WI38 (cell line): ENCODE measurements around the gene USP53.

Source experiments
- H3K4me3 ChIP-seq: 2 replicates; pipeline ENCODE4 v1.5.1; 2011; ENCODE audit warnings: low read depth, mild to moderate bottlenecking, control low read depth, low read length
- CTCF ChIP-seq: IDR thresholded peaks from 2 replicates; pipeline ENCODE4 v1.5.1; 2012; ENCODE audit warnings: low read depth, mild to moderate bottlenecking, control low read depth, low read length

USP53 gene

GRCh38 chr4:119300101-119300978, 87.8 kb downstream of the USP53 start:
- TF ChIP-seq CTCF, result no peak
- H3K4me3 ChIP-seq, result peak overlapping the region; percentile 85

- H3K4me3 ChIP-seq, result no peak overlapping the region
Observed at GRCh38 chr4:119302073-119302832, 89.7 kb downstream of the USP53 start.

DNA sequence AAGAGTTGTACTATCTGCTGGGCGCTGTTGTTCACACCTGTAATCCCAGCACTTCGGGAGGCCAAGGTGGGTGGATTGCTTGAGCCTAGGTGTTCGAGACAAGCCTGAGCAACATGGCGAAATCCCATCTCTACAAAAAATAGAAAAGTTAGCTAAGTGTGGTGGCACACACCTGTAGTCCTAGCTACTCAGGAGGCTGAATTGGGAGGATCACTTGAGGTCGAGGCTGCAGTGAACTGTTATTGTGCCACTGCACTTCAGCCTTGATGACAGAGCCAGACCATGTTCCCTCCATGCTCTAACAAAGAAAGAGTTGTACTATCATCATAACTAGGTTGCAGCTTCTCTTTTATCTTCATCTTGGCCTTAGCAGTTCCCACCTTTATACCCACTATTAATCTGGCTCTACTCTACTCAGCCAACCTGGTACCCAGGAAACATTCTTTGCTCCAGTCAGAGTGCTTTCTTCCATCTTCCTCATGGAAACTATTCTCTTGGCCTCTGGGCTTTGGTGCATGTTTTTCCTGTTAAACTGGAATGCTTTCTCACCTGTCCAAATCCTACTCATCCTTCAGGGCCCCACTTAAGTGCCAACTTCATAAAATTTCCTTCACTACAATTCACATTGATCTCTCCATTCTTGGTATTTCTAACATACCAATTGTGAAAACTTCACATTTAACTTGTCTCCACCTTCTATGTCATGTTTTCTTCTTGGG, 91.2 kb downstream of the USP53 start:
- TF ChIP-seq CTCF, result no peak
- no peak overlapping the region for H3K4me3 ChIP-seq

More at GRCh38 chr4:119302073-119302832, 89.7 kb downstream of the USP53 start:
- TF ChIP-seq CTCF, result no peak

GRCh38 chr4:119304431-119304830, 91.9 kb downstream of the USP53 start:
- no peak for TF ChIP-seq CTCF
- H3K4me3 ChIP-seq, result no peak overlapping the region

DNA sequence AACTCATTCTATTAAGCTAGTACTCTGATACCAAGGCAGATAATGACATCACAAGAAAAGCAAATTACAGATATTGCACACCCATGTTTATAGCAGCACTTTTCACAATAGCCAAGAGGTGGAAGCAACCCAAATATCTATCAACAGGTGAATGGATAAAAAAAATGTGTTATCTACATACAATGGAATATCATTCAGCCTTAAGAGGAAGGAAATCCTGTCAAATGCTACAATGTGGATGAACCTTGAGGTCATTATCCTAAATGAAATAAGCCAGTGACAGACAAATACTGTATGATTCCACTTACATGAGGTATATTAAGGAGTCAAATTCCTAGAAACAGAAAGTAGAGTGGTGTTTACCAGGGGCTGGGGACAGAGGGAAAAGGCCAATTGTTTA, 95.1 kb downstream of the USP53 start:
- no peak overlapping the region for H3K4me3 ChIP-seq
- no peak for TF ChIP-seq CTCF

DNA sequence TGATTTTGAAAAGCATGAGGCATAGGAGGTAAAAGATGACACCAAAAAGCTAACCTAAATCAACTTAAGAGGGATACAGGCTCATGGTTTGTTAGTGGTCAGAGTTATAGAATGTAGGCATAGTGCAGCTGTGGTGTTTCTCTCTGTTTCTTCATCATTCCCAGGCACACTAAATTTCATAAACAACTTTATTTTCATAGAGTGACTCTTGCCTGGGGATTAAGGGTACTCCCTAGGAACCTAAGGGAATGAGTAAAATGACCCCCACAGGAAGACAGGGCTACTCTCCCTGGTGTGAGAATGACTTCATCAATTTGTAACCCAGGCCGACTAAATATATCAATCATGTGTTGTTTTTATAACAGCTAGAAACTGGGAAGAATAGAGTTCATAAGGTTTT, 98.3 kb downstream of the USP53 start:
- H3K4me3 ChIP-seq, result no peak overlapping the region
- TF ChIP-seq CTCF, result no peak
